ENCODE measurements around the gene PPP2R2D. TPM values are rescaled to one million over a fixed set of nuclear protein-coding genes. Genes with fewer than 3 reads are reported as not detected.
"Not testable (repeated sequence)": the region's sequence is repeated elsewhere in the genome, so short reads cannot be mapped to it uniquely, and the experiment has no call there.

The PPP2R2D gene
- total RNA-seq, 4 donors from 2014 or later = 38.2 to 49.7 (median 41.0) TPM

DNA sequence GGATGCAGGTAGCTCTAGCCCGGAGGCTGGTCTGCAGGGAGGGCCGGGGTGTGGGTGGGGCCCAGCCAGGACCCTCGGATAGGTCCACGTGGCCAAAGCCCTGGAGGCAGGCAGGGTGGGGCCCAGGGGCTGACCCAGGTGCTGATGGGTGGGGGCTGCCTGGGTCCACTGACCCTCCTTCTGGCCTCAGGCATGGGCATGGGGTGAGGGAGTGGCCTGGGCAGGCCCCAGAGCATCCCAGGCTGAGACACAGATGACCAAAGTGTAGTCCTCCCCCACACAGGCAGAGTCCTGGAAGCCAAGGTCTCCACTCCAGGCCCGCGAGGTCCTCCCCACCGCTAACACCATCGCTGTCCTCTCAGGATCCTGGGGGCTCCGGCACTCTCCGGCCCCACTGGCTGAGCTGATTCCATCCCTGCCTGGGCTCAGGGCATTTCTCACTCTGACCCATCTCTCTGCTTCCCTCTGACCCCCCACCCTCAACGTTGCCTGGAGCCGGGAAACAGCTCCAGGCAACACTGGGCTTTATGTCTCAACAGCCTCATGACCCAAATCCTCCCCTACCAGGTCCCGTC is 20.7 kb upstream of the PPP2R2D start:
- Histone ChIP-seq H3K36me3 (no peaks in the 10 kb centered on the region), H3K27me3 (peaks cover 0 to 21% (median 2%) of the 10 kb centered on the region in 4 donors), H3K4me3 (no peak overlapping the region), H3K4me1 (peaks cover 2 to 4% (median 2%) of the 10 kb centered on the region in 4 donors), H3K9me3 (no peaks in the 10 kb centered on the region), H3K27ac (replicated peaks in 1 of 4) (no peak overlapping the region)
- WGBS = 79% methylated on average over 13 of the region's 13 CpGs
- TF ChIP-seq POLR2A (IDR thresholded peaks at IDR 0.05; ENCODE audit: low read depth) (no peak), EP300 (IDR thresholded peaks at IDR 0.05) (no peak), CTCF (IDR thresholded peaks at IDR 0.05) (no peak), POLR2AphosphoS5 (IDR thresholded peaks at IDR 0.05) (no peak)
- no peak for DNase-seq (ENCODE audit: extremely low spot score)
- intact Hi-C loops (cut with DNase I) = no loop called here

GRCh38 chr10:131881104-131881880 is 19.5 kb upstream of the PPP2R2D start:
- no peak for TF ChIP-seq CTCF (IDR thresholded peaks at IDR 0.05)
- TF ChIP-seq POLR2A (IDR thresholded peaks at IDR 0.05; ENCODE audit: low read depth) = no peak
- no peak for TF ChIP-seq EP300 (IDR thresholded peaks at IDR 0.05)
- no peak for TF ChIP-seq POLR2AphosphoS5 (IDR thresholded peaks at IDR 0.05)
- intact Hi-C loops (cut with DNase I) = no loop called here
- Histone ChIP-seq H3K27ac (replicated peaks in 1 of 4) (no peak overlapping the region), H3K4me3 (no peak overlapping the region), H3K4me1 (peaks cover 5 to 8% (median 6%) of the 10 kb centered on the region in 4 donors), H3K27me3 (peaks cover 0 to 23% (median 0%) of the 10 kb centered on the region in 4 donors), H3K36me3 (no peaks in the 10 kb centered on the region), H3K9me3 (no peaks in the 10 kb centered on the region)
- DNase-seq (ENCODE audit: extremely low spot score) = no peak
- 86% methylated on average over 15 of the region's 15 CpGs for WGBS

DNA sequence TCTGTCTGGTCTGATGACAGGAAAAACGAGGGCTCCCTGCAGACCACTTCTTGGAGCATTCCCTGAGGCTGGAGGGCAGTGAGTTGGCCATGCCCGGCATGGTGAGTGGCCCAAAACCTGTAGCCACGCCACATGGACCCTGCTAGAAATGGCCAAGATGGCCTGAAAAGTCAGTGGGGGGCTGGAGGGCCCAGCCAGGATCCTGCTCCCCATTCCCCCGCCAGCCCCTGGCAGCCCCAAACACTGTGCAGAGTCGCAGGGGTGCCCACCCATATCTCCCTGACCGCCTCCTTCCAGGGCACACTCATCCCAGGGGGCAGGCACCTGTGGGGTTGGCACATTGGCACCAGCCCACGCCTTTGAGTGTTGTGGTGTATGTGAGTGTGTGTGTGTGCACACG is 18.7 kb upstream of the PPP2R2D start:
- intact Hi-C loops (cut with DNase I) = no loop called here
- Histone ChIP-seq H3K27ac (replicated peaks in 1 of 4) (no peak overlapping the region), H3K4me1 (peaks cover 5 to 8% (median 6%) of the 10 kb centered on the region in 4 donors), H3K27me3 (peaks cover 0 to 30% (median 0%) of the 10 kb centered on the region in 4 donors), H3K36me3 (no peaks in the 10 kb centered on the region), H3K4me3 (no peak overlapping the region), H3K9me3 (no peaks in the 10 kb centered on the region)
- 97% methylated on average over 3 of the region's 8 CpGs for WGBS
- no peak for TF ChIP-seq POLR2A (IDR thresholded peaks at IDR 0.05; ENCODE audit: low read depth)
- no peak for DNase-seq (ENCODE audit: extremely low spot score)

DNA sequence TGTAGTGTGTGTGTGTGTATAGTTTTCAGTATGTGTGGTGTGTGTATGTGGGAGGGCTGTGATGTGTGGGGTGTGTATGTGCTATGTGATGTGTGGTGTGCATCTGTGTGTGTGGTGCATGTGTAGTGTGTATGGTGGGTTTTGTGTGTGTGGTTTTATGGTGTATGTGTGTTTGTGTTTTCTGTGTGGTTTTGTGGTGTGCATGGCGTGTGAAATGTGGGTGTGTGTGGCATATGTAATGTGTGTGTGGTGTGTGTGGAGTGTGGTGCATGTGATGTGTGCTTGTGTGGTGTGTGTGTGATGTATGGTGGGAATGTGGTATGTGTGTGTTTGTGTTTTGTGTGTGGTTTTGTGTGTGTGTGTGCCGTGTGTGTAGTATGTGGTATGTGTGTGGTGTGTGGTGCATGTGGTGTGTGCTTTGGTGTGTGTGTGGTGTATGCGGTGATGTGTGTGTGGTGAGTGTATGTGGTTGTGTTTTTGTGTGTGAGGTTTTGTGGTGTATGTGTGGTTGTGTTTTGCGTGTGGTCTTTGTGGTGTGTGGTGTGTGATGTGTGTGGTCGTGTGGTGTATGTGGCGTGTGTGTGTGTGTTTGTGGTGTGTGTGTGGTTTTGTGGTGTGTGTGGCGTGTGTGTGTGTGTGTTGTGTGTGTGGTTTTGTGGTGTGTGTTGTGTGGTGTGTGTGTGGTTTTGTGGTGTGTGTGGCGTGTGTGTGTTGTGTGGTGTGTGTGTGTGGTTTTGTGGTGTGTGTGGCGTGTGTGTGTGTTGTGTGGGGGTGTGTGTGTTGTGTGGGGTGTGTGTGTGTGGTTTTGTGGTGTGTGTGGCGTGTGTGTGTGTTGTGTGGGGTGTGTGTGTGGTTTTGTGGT is 18.0 kb upstream of the PPP2R2D start:
- Histone ChIP-seq H3K4me3 (no peak overlapping the region), H3K4me1 (peaks cover 5 to 8% (median 6%) of the 10 kb centered on the region in 4 donors), H3K27me3 (peaks cover 0 to 30% (median 0%) of the 10 kb centered on the region in 4 donors), H3K36me3 (no peaks in the 10 kb centered on the region), H3K9me3 (no peaks in the 10 kb centered on the region), H3K27ac (replicated peaks in 1 of 4) (no peak overlapping the region)
- DNase-seq (ENCODE audit: extremely low spot score) = no peak
- TF ChIP-seq CTCF (IDR thresholded peaks at IDR 0.05) (no peak), EP300 (IDR thresholded peaks at IDR 0.05) (no peak), POLR2A (IDR thresholded peaks at IDR 0.05; ENCODE audit: low read depth) (no peak)
- intact Hi-C loops (cut with DNase I) = no loop called here
- 86% methylated on average over 10 of the region's 10 CpGs for WGBS

DNA sequence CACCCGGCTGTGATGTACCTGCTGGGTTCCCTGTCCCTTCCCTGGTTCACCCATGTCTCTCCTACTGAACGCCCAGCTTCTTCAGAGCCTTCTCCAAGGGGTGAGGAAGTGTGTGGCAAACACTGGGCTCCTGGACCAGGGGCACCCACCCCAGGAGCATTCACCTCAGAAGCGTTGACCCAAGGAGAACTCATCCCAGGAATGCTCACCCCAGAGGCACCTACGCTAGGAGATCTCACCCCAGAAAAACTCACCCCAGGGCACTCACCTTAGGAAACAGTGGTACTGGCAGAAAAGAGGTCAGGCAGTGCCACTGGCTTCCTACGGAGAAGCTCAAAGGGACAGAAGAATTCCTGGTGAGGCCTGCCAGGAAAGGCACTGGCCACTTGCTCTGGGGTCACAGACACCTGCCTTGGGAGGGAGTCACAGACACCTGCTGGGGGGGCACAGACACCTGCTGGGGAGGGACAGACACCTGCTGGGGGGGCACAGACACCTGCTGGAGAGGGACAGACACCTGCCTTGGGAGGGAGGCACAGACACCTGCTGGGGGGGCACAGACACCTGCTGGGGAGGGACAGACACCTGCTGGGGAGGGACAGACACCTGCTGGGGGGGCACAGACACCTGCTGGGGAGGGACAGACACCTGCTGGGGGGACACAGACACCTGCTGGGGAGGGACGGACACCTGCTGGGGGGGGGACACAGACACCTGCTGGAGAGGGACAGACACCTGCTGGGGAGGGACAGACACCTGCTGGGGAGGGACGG is 17.0 kb upstream of the PPP2R2D start:
- H3K9me3 ChIP-seq; intact Hi-C loops (cut with DNase I); DNase-seq (ENCODE audit: extremely low spot score); H3K36me3 ChIP-seq; H3K27ac ChIP-seq (replicated peaks in 1 of 4); H3K4me3 ChIP-seq; H3K4me1 ChIP-seq: not testable (repeated sequence)
- WGBS = 61% methylated on average over 4 of the region's 7 CpGs
- peaks cover 0 to 35% (median 0%) of the 10 kb centered on the region in 4 donors for H3K27me3 ChIP-seq
